Measurements from ENCODE around the gene SGCD.

GRCh38 chr5:156340893-156341292, 13.9 kb downstream of the SGCD start:
- no peak for TF ChIP-seq CTCF (IDR thresholded peaks at IDR 0.05)
- no peak for TF ChIP-seq POLR2A (IDR thresholded peaks at IDR 0.05)

Data from transverse colon (tissue), 3 donors.